ENCODE data around the gene SORBS2. TPM values are rescaled to one million over a fixed set of nuclear protein-coding genes. Genes with fewer than 3 reads are reported as not detected.
A peak's percentile ranks its signal among the peaks of the same experiment; 100 is the strongest.

Gene SORBS2
- total and polyA plus RNA-seq, 5 donors: 181 to 776 (median 613) TPM

GRCh38 chr4:185774131-185774653, 37.8 kb downstream of the SORBS2 start:
- peak overlapping the region; percentile 96 for H3K27ac ChIP-seq (ENCODE audit: low read length)
- intact Hi-C loops (cut with DNase I): loop anchor here in 3 of 4 donors (5.0 to 10.0 kb wide), 3 partner anchors 119 to 251 kb away; no protein-coding TSS in a partner anchor
- ATAC-seq: peak; percentile 22 to 44

GRCh38 chr4:185773419-185773818, 38.6 kb downstream of the SORBS2 start:
- Histone ChIP-seq H3K9me3 (ENCODE audit: control insufficient read depth, low read length) (no peaks in the 10 kb centered on the region), H3K27me3 (ENCODE audit: control insufficient read depth, insufficient read depth) (no peaks in the 10 kb centered on the region), H3K27ac (ENCODE audit: low read length) (peak overlapping the region; percentile 83), H3K4me1 (ENCODE audit: control insufficient read depth, insufficient read depth, low read length) (peaks cover 4% of the 10 kb centered on the region), H3K4me3 (ENCODE audit: low read length) (peak overlapping the region; percentile 76)
- intact Hi-C loops (cut with DNase I): loop anchor here in 3 of 4 donors (5.0 to 10.0 kb wide), 3 partner anchors 119 to 251 kb away; no protein-coding TSS in a partner anchor
- WGBS: 49% methylated on average over 11 of the region's 11 CpGs
- ATAC-seq: peak; percentile 54 to 71
- peak in 2 of 3 donors; percentile 47 to 59 for DNase-seq

More at GRCh38 chr4:185774131-185774653, 37.8 kb downstream of the SORBS2 start:
- Histone ChIP-seq H3K4me3 (ENCODE audit: low read length) (peak overlapping the region; percentile 76), H3K9me3 (ENCODE audit: control insufficient read depth, low read length) (no peaks in the 10 kb centered on the region), H3K27me3 (ENCODE audit: control insufficient read depth, insufficient read depth) (no peaks in the 10 kb centered on the region), H3K4me1 (ENCODE audit: control insufficient read depth, insufficient read depth, low read length) (peaks cover 4% of the 10 kb centered on the region)
- DNase-seq: peak in 1 of 3 donors; percentile 55
- 49% methylated on average over 8 of the region's 8 CpGs for WGBS

GRCh38 chr4:185772391-185773093, 39.5 kb downstream of the SORBS2 start:
- DNase-seq: no peak
- peak overlapping the region; percentile 95 for H3K27ac ChIP-seq (ENCODE audit: low read length)
- peaks cover 6% of the 10 kb centered on the region for H3K4me1 ChIP-seq (ENCODE audit: control insufficient read depth, insufficient read depth, low read length)
- 49% methylated on average over 12 of the region's 12 CpGs for WGBS
- H3K27me3 ChIP-seq (ENCODE audit: control insufficient read depth, insufficient read depth): no peaks in the 10 kb centered on the region
- no peaks in the 10 kb centered on the region for H3K9me3 ChIP-seq (ENCODE audit: control insufficient read depth, low read length)
- H3K4me3 ChIP-seq (ENCODE audit: low read length): peak overlapping the region; percentile 76
- no peak for ATAC-seq
- intact Hi-C loops (cut with DNase I): loop anchor here in 3 of 4 donors (5.0 to 10.0 kb wide), 3 partner anchors 118 to 252 kb away; no protein-coding TSS in a partner anchor

GRCh38 chr4:185771711-185772390, 40.1 kb downstream of the SORBS2 start:
- intact Hi-C loops (cut with DNase I): loop anchor here in 3 of 4 donors (5.0 to 10.0 kb wide), 3 partner anchors 117 to 253 kb away; no protein-coding TSS in a partner anchor
- WGBS: 54% methylated on average over 7 of the region's 7 CpGs
- Histone ChIP-seq H3K27me3 (ENCODE audit: control insufficient read depth, insufficient read depth) (no peaks in the 10 kb centered on the region), H3K27ac (ENCODE audit: low read length) (peak overlapping the region; percentile 95), H3K4me1 (ENCODE audit: control insufficient read depth, insufficient read depth, low read length) (peaks cover 7% of the 10 kb centered on the region), H3K4me3 (ENCODE audit: low read length) (peak overlapping the region; percentile 20), H3K9me3 (ENCODE audit: control insufficient read depth, low read length) (no peaks in the 10 kb centered on the region)
- no peak for DNase-seq
- ATAC-seq: no peak

- WGBS: 82% methylated on average over 4 of the region's 4 CpGs
- Histone ChIP-seq H3K4me1 (ENCODE audit: control insufficient read depth, insufficient read depth, low read length) (peaks cover 5% of the 10 kb centered on the region), H3K4me3 (ENCODE audit: low read length) (no peak overlapping the region), H3K27me3 (ENCODE audit: control insufficient read depth, insufficient read depth) (no peaks in the 10 kb centered on the region), H3K9me3 (ENCODE audit: control insufficient read depth, low read length) (no peaks in the 10 kb centered on the region), H3K27ac (ENCODE audit: low read length) (peak overlapping the region; percentile 37)
- ATAC-seq (no peak), DNase-seq (no peak)
- intact Hi-C loops (cut with DNase I): no loop called here
Observed at GRCh38 chr4:185767528-185767927, 44.5 kb downstream of the SORBS2 start.

GRCh38 chr4:185764876-185765275, 47.1 kb downstream of the SORBS2 start:
- intact Hi-C loops (cut with DNase I): no loop called here
- no peak overlapping the region for H3K27ac ChIP-seq (ENCODE audit: low read length)
- ATAC-seq: no peak

GRCh38 chr4:185761352-185762235, 50.4 kb downstream of the SORBS2 start:
- H3K4me3 ChIP-seq (ENCODE audit: low read length): peak overlapping the region; percentile 13
- ATAC-seq: peak; percentile 87 to 89
- H3K4me1 ChIP-seq (ENCODE audit: control insufficient read depth, insufficient read depth, low read length): peaks cover 6% of the 10 kb centered on the region
- WGBS: 49% methylated on average over 9 of the region's 9 CpGs
- H3K9me3 ChIP-seq (ENCODE audit: control insufficient read depth, low read length): no peaks in the 10 kb centered on the region
- H3K27me3 ChIP-seq (ENCODE audit: control insufficient read depth, insufficient read depth): no peaks in the 10 kb centered on the region
- peak overlapping the region; percentile 84 for H3K27ac ChIP-seq (ENCODE audit: low read length)
- no peak for DNase-seq
- intact Hi-C loops (cut with DNase I): no loop called here

More at GRCh38 chr4:185764876-185765275, 47.1 kb downstream of the SORBS2 start:
- Histone ChIP-seq H3K27me3 (ENCODE audit: control insufficient read depth, insufficient read depth) (no peaks in the 10 kb centered on the region), H3K4me3 (ENCODE audit: low read length) (no peak overlapping the region), H3K4me1 (ENCODE audit: control insufficient read depth, insufficient read depth, low read length) (peaks cover 5% of the 10 kb centered on the region), H3K9me3 (ENCODE audit: control insufficient read depth, low read length) (no peaks in the 10 kb centered on the region)
- no peak for DNase-seq

GRCh38 chr4:185758807-185759206, 53.2 kb downstream of the SORBS2 start:
- H3K27ac ChIP-seq (ENCODE audit: low read length): no peak overlapping the region
- no peak for DNase-seq
- intact Hi-C loops (cut with DNase I): no loop called here
- no peaks in the 10 kb centered on the region for H3K27me3 ChIP-seq (ENCODE audit: control insufficient read depth, insufficient read depth)
- peaks cover 6% of the 10 kb centered on the region for H3K4me1 ChIP-seq (ENCODE audit: control insufficient read depth, insufficient read depth, low read length)
- WGBS: 58% methylated on average over 2 of the region's 2 CpGs
- ATAC-seq: no peak
- H3K9me3 ChIP-seq (ENCODE audit: control insufficient read depth, low read length): no peaks in the 10 kb centered on the region
- no peak overlapping the region for H3K4me3 ChIP-seq (ENCODE audit: low read length)

GRCh38 chr4:185755451-185755850, 56.5 kb downstream of the SORBS2 start:
- Histone ChIP-seq H3K27me3 (ENCODE audit: control insufficient read depth, insufficient read depth) (no peaks in the 10 kb centered on the region), H3K4me3 (ENCODE audit: low read length) (no peak overlapping the region), H3K27ac (ENCODE audit: low read length) (no peak overlapping the region), H3K4me1 (ENCODE audit: control insufficient read depth, insufficient read depth, low read length) (peaks cover 5% of the 10 kb centered on the region), H3K9me3 (ENCODE audit: control insufficient read depth, low read length) (no peaks in the 10 kb centered on the region)
- DNase-seq (no peak), ATAC-seq (no peak)
- intact Hi-C loops (cut with DNase I): no loop called here

GRCh38 chr4:185754961-185755360, 57.0 kb downstream of the SORBS2 start:
- no peak overlapping the region for H3K27ac ChIP-seq (ENCODE audit: low read length)
- intact Hi-C loops (cut with DNase I): no loop called here
- no peaks in the 10 kb centered on the region for H3K27me3 ChIP-seq (ENCODE audit: control insufficient read depth, insufficient read depth)
- no peak overlapping the region for H3K4me3 ChIP-seq (ENCODE audit: low read length)
- ATAC-seq (peak; percentile 66 to 79), DNase-seq (peak in 1 of 3 donors; percentile 53)
- no peaks in the 10 kb centered on the region for H3K9me3 ChIP-seq (ENCODE audit: control insufficient read depth, low read length)
- 62% methylated on average over 3 of the region's 3 CpGs for WGBS
- H3K4me1 ChIP-seq (ENCODE audit: control insufficient read depth, insufficient read depth, low read length): peaks cover 4% of the 10 kb centered on the region
